Measurements from ENCODE around the gene TRIM32.

Gene TRIM32, protein sequence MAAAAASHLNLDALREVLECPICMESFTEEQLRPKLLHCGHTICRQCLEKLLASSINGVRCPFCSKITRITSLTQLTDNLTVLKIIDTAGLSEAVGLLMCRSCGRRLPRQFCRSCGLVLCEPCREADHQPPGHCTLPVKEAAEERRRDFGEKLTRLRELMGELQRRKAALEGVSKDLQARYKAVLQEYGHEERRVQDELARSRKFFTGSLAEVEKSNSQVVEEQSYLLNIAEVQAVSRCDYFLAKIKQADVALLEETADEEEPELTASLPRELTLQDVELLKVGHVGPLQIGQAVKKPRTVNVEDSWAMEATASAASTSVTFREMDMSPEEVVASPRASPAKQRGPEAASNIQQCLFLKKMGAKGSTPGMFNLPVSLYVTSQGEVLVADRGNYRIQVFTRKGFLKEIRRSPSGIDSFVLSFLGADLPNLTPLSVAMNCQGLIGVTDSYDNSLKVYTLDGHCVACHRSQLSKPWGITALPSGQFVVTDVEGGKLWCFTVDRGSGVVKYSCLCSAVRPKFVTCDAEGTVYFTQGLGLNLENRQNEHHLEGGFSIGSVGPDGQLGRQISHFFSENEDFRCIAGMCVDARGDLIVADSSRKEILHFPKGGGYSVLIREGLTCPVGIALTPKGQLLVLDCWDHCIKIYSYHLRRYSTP

DNA sequence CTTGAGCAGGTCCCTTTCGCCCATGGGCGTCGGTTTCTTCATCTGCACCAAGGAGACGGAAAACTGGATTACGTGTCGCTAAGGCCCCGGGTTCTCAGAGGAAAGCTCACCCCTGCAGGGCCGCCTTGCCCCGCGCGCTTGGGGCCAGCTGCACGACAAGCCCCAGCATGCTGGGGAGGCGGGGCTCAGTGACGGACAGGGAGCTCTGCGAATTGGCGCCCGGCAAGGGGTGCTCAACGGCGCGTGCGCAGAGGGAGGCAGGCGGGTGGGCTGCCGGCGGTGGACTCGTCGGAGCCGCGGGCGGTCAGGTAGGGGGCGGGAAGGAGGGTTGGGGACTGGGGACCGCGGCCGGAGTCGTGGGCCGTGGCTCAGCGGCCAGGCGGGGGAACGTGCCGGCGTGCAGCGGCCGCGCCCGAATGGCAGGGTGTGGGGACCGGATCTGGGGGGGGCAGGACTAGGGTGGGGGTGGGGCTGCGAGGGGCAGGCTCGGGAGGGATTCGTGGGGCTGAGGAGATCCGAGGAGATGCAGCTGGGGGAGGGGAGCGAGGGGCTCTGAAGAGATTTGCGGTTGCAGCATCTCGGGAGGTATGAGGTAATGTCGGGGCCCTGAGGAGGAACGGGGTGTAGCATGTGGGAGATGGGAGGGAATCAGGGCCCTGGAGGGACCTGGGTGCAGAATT lies at the start of gene TRIM32:
TSS of gene TRIM32 (plus strand) at position 232 of the 680 bp plus-strand sequence. CDS start 10,438 bp downstream, outside the sequence.
- peak; percentile 54 for DNase-seq

DNA sequence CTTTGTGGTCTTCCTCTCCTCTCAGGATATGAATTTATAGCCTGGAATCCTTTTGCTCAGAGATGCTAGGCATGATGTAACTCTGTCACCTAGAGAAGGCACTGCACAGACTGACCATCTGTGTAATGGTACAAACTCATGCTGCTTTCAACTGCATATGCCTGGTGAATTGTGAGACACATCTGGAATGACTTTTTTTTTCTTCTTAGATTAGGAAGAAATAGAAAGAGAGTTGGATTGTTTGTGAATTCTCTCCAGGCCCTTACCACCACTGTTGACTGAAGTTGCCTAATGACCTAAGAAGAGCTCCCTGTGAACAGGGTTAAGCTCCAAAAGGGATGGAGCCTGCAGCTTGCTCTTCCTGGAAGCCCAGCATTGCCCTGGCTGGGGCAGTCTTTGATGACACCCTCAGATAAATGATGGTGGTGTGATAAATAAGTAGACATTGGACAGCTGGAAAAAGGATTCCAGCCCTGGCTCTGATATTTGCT lies 47.8 kb upstream of the TRIM32 start:
- DNase-seq: no peak

DNA sequence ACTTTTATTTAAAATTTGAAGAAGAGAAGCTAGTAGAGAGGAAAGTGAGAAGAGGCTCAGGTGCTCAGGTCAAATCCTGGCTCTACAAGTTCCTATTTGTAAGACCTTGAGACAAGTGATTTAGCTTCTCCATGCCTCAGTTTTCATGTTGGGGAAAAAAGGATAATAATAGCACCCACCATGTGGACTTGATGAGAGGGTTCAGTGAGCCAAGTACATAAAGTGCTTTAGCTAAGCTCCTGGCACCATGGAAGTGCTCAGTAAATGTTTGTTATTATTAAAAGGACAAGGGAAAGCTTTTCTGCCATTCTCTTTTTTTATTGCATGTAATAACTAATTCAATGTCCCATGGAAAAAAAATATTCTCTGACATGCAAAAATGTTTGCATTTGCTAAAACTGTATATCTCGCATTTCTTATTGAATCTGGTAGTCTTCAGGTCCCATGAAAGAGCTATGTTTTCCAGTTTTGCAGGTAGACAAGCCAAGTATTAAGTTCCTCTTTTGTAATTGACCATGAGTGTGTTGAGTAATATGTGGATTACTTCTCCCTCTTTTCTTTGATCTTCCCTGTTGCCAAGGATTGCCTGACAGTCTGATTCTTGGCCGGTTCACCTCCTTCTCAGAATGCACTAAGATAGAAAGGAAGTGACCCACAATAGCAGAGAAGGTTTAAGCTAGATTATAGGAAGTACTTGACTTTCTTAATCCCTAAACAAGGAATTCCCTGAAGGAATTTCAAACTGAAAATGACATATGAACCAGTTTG lies 45.6 kb upstream of the TRIM32 start:
- DNase-seq: no peak

DNA sequence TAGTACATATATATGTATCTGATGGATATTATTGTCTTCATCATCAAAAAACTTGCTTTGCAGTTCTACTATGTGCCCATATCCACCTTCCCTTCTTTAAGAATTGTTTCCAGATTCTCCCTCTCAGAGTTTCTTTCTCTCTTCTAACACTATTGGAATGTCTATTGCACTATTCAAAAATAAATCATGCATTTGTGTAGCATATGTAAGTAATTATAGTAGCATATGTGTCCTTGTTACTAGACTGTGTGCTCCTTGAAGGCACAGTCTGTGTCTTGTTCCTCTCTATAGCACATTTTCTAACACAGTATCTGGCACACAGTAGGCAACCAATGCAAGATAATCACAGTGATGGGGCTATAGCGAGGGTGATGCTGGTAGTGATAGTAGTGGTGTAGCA lies 43.4 kb upstream of the TRIM32 start:
- no peak for DNase-seq

DNA sequence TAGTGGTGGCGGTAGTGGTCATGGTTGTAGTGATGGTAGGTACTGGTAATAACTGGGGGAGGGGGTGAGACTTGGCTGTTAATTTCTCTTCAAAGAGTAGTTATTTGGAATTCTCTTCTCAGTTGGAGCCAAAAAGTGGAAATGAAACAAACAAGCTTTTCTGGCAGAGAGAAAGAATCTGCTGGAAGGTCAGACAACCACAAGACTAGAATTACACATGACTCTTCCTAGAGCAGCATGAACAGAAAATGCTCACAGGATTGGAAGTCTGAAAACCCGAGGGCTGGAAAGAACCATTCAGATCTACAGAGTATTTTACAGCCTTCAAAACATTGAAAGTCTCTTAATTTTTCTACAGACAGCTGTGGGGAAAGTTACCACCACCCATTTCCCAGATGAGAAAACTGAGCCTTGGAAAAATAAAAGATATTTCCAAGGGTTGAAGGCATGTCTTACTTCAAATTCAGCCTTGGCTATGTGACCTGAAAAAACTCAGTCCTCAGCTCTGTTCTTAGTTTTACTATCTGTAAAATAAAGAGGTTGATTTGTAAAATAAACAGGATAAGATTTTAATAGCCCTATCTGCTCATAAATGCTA lies 42.9 kb upstream of the TRIM32 start:
- DNase-seq: no peak

DNA sequence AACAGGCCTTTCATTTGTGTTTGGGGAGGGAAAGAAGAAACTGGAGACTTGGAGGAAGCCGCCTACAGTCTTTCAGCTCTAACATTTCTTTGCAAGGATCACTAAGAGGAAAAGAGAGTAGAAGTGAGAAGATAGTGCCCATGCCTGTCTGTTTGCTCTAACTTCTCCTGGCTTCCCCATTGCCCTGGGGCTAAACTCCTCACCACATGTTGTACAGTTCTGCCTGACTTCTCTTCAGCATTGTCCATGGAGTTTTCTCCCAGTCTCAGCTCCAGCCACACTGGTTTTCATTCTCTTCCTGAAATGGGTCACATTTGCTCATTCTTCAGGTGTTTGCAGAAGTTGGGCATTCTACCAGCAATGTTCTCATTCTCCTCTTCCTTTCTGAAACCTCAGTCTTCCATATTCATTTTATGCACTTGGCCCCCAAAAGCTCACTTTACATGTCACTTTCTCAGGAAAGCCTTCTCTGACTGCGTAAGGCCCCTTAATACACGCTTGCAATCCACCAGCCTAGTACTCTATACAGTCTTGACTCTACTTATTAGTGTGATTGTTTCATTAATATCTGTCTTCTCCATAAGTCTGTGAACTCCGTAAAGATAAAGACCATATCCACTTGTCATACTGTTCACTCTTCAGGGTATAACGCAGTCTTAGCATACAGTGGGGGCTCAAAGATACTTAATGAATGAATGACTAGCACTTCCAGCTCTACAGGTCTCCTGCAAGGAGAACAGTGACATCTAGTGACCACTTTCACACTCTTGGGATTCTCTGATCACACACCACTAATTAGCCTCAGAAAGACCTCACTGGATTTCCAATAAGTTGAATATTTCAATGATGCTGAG lies 40.2 kb upstream of the TRIM32 start:
- no peak for DNase-seq

DNA sequence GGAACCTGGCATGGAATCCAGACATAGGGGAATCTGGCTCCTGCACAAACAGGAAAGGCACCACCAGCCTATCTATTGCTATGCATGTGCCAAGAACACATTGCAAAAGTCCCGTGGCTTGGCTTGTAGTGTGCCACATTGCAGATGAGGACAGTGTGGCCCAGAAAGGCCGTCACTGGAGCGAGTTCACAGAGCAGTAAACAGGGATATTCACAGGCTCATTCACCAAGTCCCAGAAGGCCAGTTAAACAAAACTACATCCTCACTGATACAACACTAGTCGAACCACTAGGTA lies 39.6 kb upstream of the TRIM32 start:
- DNase-seq: no peak

DNA sequence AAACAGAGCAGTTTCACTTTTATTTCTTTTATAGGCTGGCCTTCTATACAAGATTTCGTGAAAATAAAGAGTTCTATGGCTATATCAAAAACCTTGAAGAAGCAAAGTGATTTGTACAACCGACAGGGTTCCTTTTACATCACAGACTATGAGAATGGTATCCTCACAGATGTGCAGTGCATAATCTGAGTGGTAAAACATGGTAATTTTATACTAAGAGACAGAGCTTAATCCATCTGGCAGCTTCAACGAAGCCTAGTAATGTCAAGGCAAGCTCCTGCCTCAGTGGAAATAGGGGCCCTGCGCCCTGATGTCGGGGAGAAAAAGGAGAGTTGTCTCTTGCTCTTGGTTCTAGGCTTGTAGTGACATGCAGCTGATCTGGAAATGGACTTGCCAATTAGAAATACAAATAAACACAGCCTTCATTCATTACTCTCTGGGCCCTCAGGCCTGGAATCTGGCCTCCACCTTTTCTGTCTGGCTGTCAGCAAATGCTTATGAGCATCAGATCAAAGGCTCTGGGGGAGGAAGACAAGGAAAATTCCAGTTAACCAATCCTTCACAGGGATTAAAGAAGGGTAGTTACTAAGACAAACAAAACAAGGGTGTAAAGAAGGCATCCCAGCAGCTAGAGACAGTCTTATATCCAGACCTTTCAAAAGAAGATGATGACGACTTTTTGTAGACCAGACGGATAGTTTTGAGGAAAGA lies 33.6 kb upstream of the TRIM32 start:
- no peak for DNase-seq

DNA sequence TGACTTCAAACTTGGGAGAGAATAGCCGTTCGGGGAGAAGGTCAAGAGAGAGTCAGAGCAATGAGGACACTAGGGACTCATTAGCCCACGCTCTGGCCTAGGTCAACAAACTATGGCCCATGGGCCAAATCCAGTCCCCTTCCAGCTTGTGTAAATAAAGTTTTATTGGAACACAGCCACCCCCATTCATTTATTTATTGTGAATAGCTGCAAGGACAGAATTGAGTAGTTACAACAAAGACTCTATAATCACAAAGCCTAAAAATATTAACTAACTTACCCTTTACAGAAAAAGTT lies 33.1 kb upstream of the TRIM32 start:
- no peak for DNase-seq

DNA sequence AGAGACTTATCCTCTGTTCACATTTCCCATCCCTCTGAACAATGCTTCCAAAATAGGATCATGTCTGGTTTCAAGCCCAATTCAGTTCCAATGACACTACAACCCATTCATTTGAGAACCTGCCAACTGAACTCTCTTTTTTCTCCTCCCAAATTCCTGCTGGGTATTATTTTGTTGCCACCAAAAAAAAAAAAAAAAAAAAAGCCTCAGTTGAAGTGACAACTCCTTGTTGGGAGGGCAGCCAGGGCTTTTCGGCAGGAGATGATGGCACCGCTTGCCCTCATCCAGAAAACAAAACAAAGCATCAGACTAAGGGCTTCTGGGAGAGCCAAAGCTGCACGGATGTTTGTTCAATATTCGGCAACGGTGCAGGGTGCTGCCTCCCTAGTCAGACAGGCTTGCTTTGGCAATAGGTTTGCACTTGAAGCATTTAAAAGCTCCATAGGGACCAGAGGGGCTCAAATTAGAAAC lies 30.6 kb upstream of the TRIM32 start:
- DNase-seq: no peak

DNA sequence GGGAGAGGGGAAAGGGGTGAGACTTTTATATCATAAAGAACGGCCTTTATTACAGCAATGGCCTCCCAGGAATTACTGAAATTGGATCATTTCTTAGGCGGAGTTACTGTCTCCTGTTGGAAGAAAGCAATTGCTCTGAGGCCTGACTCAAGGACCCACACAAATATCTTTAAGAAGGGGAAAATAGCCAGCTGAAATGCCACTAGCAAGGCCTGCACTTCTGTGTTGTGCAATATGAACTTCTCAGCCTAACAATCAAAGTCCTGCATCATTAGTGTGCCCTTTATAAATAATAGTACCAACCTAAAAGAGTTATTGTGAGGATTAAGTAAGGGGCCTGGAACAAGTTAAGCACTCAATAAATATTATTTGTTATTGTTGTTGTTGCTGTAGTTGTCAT lies 30.1 kb upstream of the TRIM32 start:
- no peak for DNase-seq

DNA sequence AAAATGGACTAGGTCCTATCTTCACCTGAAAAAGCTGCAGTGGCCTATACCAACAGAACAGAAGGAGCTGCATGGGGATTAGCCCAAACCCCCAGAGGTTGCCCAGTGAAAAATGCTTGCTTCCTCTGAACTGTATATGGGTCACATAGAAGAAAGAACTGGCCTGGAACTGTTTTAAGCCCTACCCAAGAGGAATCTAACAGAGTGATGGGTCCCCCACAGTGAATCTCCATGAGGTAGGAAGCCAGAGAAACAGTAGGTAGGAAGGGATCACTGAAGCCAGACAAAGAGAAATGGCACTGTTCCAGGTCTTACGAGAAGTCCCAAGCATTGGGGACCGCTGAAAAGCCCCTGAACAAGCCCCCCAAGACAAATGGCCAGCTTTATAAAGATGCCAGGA lies 28.8 kb upstream of the TRIM32 start:
- no peak for DNase-seq

DNA sequence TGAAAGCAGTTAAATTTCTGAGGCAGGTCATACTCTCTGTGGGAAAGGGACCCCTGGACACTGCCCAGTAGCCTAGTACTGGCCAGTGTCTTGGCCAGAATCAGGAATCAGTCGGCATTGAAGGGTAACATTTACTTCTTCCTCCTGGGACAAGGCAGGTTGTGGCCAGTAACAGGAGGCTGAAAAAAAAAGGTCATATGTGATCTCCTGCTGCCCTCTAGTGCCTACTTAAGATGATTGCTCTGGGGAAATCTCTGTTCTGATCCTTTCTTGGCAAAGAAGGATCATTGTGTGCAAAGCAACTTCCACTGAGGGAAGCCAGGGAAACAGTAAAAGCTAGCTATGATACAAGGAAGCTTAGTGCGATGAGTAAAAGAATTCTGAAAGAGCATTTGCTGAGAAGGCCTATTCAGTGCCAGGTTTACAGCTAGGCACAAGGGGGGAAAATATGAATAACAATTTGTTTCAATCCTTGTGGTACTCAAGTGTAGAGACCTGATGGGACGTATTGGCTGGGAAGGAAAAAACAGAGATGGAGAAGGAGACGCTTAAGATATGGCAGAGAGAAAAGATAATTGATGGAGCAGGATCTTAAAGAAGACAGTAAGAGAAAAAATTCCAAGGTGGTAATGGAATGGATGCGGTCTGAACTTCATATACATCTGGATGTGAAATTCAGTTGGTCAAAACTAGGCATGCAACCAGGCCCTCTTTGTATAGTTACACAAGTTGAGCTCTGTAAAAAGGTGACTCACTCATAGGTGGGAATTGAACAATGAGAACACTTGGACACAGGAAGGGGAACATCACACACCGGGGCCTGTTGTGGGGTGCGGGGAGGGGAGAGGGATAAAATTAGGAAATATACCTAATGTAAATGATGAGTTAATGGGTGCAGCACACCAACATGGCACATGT lies 25.8 kb upstream of the TRIM32 start:
- no peak for DNase-seq

DNA sequence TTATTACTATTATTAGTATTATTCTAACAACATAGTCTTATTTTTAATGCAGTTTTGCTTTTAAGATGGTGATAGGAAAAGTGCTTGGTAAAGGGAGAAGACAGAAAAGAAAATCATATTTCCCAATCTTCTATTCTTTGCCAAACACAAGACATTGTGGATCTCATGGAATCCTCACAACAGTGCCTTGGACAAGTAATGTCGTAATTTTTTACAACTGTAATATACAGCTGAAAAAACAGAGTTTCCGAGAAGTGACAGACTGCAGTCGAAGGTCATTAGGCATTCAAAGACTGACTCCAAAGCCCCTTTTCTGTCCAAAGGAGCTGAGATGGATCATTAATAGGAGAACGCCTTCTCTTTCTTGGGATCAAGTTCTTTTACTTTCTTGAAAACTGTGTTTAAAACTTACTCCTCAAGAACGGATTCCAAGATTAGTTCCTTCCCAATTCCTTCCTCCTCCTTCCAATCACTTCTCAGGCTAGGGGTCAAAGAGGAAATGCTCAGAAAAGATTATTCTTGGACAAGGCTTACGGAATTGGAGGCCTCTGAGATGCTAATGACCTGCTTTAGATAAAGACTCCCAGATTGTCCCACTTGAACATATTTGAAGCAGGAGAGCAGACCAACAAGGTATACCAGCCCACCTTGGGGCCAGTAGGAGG lies 24.3 kb upstream of the TRIM32 start:
- DNase-seq: no peak

DNA sequence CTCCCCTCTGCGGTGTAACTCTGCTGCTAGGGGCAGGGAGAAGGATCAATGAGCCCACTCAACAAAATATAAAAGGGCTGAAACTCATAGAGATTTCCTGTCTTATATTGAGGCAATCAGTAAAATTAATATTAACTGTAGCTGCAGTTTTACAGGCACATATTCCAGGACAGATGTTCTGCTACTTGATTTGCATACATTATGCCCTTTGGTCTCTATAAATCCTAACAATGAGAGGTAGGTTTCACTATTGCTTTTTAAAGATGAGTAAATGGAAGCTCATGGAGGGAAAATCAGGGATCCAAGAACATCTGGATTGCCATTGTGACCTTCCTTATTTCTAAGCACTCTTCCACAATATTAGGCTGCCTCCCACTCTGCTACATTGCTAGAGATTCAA lies 23.5 kb upstream of the TRIM32 start:
- DNase-seq: no peak

DNA sequence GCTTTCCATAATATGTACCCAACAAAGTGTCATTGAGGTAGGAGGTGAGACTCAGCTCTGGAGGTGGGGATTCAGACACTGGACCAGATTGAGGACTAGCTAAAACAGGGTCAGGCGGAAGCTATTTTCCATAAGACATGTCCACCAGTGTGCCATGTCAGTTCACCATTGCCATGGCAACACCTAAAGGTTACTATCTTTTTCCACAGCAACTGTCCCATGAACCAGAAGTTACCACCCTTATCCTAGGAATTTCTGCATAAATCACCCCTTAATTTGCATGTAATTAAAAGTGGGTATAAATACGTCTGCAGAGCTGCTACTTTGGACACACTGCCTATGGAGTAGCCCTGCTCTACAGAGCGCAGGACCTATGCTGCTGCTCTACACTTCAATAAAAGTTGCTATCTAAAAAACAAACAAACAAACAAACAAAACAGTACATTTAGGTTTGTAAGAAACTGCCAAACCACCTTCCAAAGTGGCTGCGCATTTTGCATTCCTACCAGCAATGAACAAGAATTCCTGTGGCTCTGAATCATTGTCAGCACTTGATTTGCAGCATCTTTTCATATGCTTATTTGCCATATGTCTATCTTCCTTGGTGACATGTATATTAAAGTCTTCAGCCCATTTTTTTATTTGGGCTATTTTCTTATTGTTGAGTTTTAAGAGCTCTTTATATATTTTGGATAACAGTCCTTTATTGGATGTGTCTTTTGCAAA lies 18.0 kb upstream of the TRIM32 start:
- DNase-seq: no peak

DNA sequence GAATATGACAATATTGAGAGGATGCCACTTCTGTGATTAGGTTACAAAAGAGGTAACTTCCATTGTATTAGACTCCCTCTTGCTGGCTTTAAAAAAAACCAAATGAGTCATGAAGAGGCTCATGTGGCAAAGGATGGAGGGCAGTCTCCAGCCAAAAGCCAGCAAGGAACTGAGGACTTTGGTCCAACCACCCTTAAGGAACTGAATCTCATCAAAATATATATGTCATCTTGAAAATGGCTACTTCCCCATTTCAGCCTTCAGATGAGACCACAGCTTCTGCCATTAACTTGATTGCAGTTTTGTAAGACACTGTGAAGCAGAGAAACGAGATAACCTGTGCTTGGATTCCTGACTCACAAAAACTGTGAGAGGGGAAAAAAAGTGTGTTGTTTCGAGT lies 15.5 kb upstream of the TRIM32 start:
- no peak for DNase-seq

DNA sequence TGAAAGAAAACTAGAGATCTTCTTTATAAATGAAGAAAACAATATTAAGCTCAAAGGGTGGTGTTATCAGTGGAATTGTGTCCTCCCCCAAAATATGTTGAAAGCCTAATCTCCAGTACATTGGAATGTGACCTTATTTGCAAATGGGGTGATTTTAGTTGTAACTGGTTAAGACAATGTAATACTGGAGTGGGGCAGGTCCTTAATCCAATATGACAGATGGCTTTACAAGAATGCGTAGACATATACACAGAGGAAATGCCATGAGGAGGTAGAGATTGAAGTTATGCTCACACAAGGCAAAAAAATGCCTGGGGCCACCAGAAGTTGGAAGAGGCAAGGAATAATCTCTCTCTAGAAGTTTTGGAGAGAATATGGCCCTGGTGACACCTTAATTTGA lies 13.7 kb upstream of the TRIM32 start:
- DNase-seq: no peak

All from GOT3 (cell line).